HepG2 (cell line): ENCODE results near the gene FNDC3B. TPM values are rescaled to one million over a fixed set of nuclear protein-coding genes. Genes with fewer than 3 reads are reported as not detected.

Experiments
- ATAC-seq: fragments of 200-7000 bp; cut with Tn5 transposase; 3 replicates; pipeline ENCODE4 v1.9.1; 2020; ENCODE audit warnings: mild to moderate bottlenecking, moderate library complexity
- BruUV-seq: library from RNA; stranded (reverse); fragments of 400-500 nt; replicated peaks from 2 replicates; lab custom pipeline; 2021; lab: Mats Ljungman, UMichigan
- CTCF ChIA-PET: fragments of 300-600 bp; formaldehyde crosslinking; extraction: SDS; loops from one replicate; lab custom pipeline; 2021; ENCODE audit warnings: low total read pairs, inconsistent platforms, low intra/inter-chr PET ratio; lab: Yijun Ruan, JAX
- POLR2A ChIA-PET: fragments of 350-600 bp; sonication (Branson Sonifier 250); formaldehyde crosslinking; loops from one replicate; lab custom pipeline; 2020; ENCODE audit warnings: antibody characterized with exemption, inconsistent platforms; lab: Yijun Ruan, JAX
- DNase-seq: peaks from one replicate; pipeline ENCODE4 v3.0.0-alpha.2; 2015; ENCODE audit warnings: low spot score
- FAIRE-seq: peaks from 3 replicates; lab custom pipeline; 2011; peaks lifted over from hg19 to GRCh38; lab: Jason Lieb, UNC
- H2AFZ ChIP-seq: one replicate; pipeline ENCODE4 v1.6.1; 2011; ENCODE audit warnings: low read length, inconsistent platforms
- H3K27ac ChIP-seq: fragments of 300-600 bp; 3 replicates; pipeline ENCODE4 v1.8.0; 2011; ENCODE audit warnings: mixed run types, mild to moderate bottlenecking, mixed read lengths, low read length, inconsistent platforms; ENCODE audit not compliant: insufficient read depth; ENCODE audit errors: extremely low read length
- H3K27me3 ChIP-seq, 2 experiments: fragments of 200-600 bp in 1 of 2; 2 replicates in 1 of 2; 3 replicates in 1 of 2; pipeline versions ENCODE4 v1.6.0 to v1.8.0; 2011; ENCODE audit warnings: low read length in 2 of 2, mild to moderate bottlenecking in 2 of 2, moderate library complexity in 2 of 2, inconsistent platforms in 1 of 2; ENCODE audit not compliant: insufficient read depth in 2 of 2, control insufficient read depth in 1 of 2
- H3K36me3 ChIP-seq, 2 experiments: fragments of 200-600 bp in 1 of 2; replicated peaks in 1 of 2; 2 replicates in 1 of 2; 3 replicates in 1 of 2; pipeline versions ENCODE4 v1.5.1 to v1.8.0; 2011; ENCODE audit warnings: low read length in 2 of 2, inconsistent platforms in 1 of 2; ENCODE audit not compliant: insufficient read depth in 2 of 2, control insufficient read depth in 1 of 2
- H3K4me1 ChIP-seq: 2 replicates; pipeline ENCODE4 v1.5.1; 2012; ENCODE audit warnings: low read length, inconsistent platforms; ENCODE audit not compliant: insufficient read depth
- H3K4me2 ChIP-seq: 2 replicates; pipeline ENCODE4 v1.6.0; 2011; ENCODE audit warnings: low read depth, low read length, inconsistent platforms
- H3K4me3 ChIP-seq, 3 experiments: fragments of 200-600 bp in 1 of 3; sonication (generic), shearing (Covaris generic) in 1 of 3; replicated peaks in 1 of 3; 2 replicates each; pipeline ENCODE4 v1.5.1; 2011 to 2016; ENCODE audit warnings: low read length in 3 of 3, inconsistent platforms in 2 of 3, low read depth in 2 of 3, mild to moderate bottlenecking in 2 of 3, control low read depth in 1 of 3, mixed read lengths in 1 of 3; ENCODE audit not compliant: insufficient read depth in 1 of 3
- H3K79me2 ChIP-seq: one replicate; pipeline ENCODE4 v1.6.1; 2011; ENCODE audit warnings: low read length, inconsistent platforms; ENCODE audit not compliant: insufficient read depth
- H3K9ac ChIP-seq: 2 replicates; pipeline ENCODE4 v1.6.0; 2011; ENCODE audit warnings: mild to moderate bottlenecking, low read depth, low read length, inconsistent platforms; ENCODE audit not compliant: insufficient read depth
- H3K9me3 ChIP-seq: 2 replicates; pipeline ENCODE4 v1.5.1; 2012; ENCODE audit warnings: mild to moderate bottlenecking, low read length
- H4K20me1 ChIP-seq: 2 replicates; pipeline ENCODE4 v1.6.0; 2011; ENCODE audit warnings: inconsistent platforms, mild to moderate bottlenecking, low read length, moderate library complexity; ENCODE audit not compliant: insufficient read depth
- HBP1 ChIP-seq: IDR thresholded peaks from 2 replicates; pipeline ENCODE4 v1.6.1; 2016; ENCODE audit warnings: low read depth, control low read depth
- JARID2 ChIP-seq: sonication (generic); formaldehyde crosslinking; IDR thresholded peaks from 2 replicates; pipeline ENCODE4 v1.8.1; 2023; ENCODE audit warnings: missing genetic modification reagents, inconsistent platforms; ENCODE audit not compliant: insufficient replicate concordance
- KLF13 ChIP-seq: sonication (generic); formaldehyde crosslinking; IDR thresholded peaks from 2 replicates; pipeline ENCODE4 v1.4.0; 2020; ENCODE audit warnings: mild to moderate bottlenecking, missing genetic modification reagents
- PBX3 ChIP-seq: sonication (generic); formaldehyde crosslinking; IDR thresholded peaks from 2 replicates; pipeline ENCODE4 v1.8.1; 2023; ENCODE audit warnings: missing genetic modification reagents, inconsistent platforms, borderline replicate concordance
- PLSCR1 ChIP-seq: sonication (generic); formaldehyde crosslinking; IDR thresholded peaks from 2 replicates; pipeline ENCODE4 v1.5.0; 2020; ENCODE audit warnings: missing genetic modification reagents, mild to moderate bottlenecking, borderline replicate concordance
- POLR2A ChIP-seq, 2 experiments: IDR thresholded peaks; 2 replicates each; pipeline ENCODE4 v1.6.1; 2011; ENCODE audit warnings: low read depth in 2 of 2, low read length in 2 of 2, mild to moderate bottlenecking in 1 of 2, moderate library complexity in 1 of 2; ENCODE audit not compliant: insufficient read depth in 1 of 2
- TBL1XR1 ChIP-seq: fragments of 150-350 bp; IDR thresholded peaks from 2 replicates; pipeline ENCODE4 v1.6.1; 2014; ENCODE audit warnings: borderline replicate concordance, low read length; ENCODE audit not compliant: partially characterized antibody
- ZNF180 ChIP-seq: sonication (generic); formaldehyde crosslinking; IDR thresholded peaks from 2 replicates; pipeline ENCODE4 v1.4.0; 2020; ENCODE audit warnings: low read depth, missing genetic modification reagents, borderline replicate concordance
- ZNF414 ChIP-seq: sonication (generic); formaldehyde crosslinking; IDR thresholded peaks from 2 replicates; pipeline ENCODE4 v1.5.0; 2020; ENCODE audit warnings: missing genetic modification reagents
- ZNF501 ChIP-seq: sonication (generic); formaldehyde crosslinking; IDR thresholded peaks from 2 replicates; pipeline ENCODE4 v1.5.1; 2020; ENCODE audit warnings: mild to moderate bottlenecking, moderate library complexity, missing genetic modification reagents
- ZSCAN5A ChIP-seq: sonication (generic); formaldehyde crosslinking; IDR thresholded peaks from 2 replicates; pipeline ENCODE4 v1.8.0; 2022; ENCODE audit warnings: mild to moderate bottlenecking, missing genetic modification reagents, borderline replicate concordance
- WGBS: methylation state at CpG from one replicate; pipeline ENCODE4 v1.1.6; 2017; ENCODE audit warnings: low lambda C conversion rate; 5-methylcytosine and 5-hydroxymethylcytosine counted together
- in situ Hi-C: cut with HindIII; loops from 2 replicates; pipeline ENCODE4 v1.10.0; 2017; ENCODE audit warnings: low pct_unique_long_range_greater_than_20kb; ENCODE audit not compliant: extremely low pct_ligation_motif_present
- intact Hi-C: fragments of 100-400 bp; cut with micrococcal nuclease; formaldehyde crosslinking; loops from one replicate; pipeline ENCODE4 v1.10.0; 2022; ENCODE audit not compliant: unreplicated experiment
- polyA plus RNA-seq, 8 experiments: library from polyadenylated mRNA; depleted of rRNA in 3 of 8; stranded (reverse) in 7 of 8; unstranded in 1 of 8; fragments of >200 nt; fragmentation: Illumina TruSeq in 4 of 8; extraction: Trizol in 4 of 8; gene quantifications; 2 replicates each; pipeline versions ENCODE4 v1.2.1 to v1.2.3, GENCODE V29; 2011 to 2016; ENCODE audit warnings: low read depth in 4 of 8, missing spikeins in 1 of 8, mixed read lengths in 1 of 8; ENCODE audit not compliant: insufficient read depth in 1 of 8
- total RNA-seq, 5 experiments: library from RNA; depleted of rRNA; stranded (reverse); fragments of >200 nt; fragmentation: Illumina TruSeq; extraction: Trizol; gene quantifications; 2 replicates each; pipeline ENCODE4 v1.2.3, GENCODE V29; 2016; ENCODE audit warnings: low read depth in 1 of 5

Gene FNDC3B
- total and polyA plus RNA-seq, 2 of the 13 experiments (the other 11 are each of a cell fraction or from before 2014, with no cell fraction given): 74.8 to 103 TPM

- no peak for TF ChIP-seq KLF13 (CRISPR knock-in tag)
- 0 out of 4 replicates have a peak, but pooled peaks of 1 of the 2 experiments have one; percentile 11 for TF ChIP-seq POLR2A (IDR thresholded peaks at IDR 0.05; ENCODE audit: insufficient read depth in 1 of 2, low read depth in 2 of 2, low read length in 2 of 2)
- TF ChIP-seq HBP1 (CRISPR knock-in tag): no peak
Measured at GRCh38 chr3:172065527-172065926, 26.1 kb downstream of the FNDC3B start (continued).

GRCh38 chr3:172065967-172066762, 26.8 kb downstream of the FNDC3B start:
- FAIRE-seq (peak; percentile 88), ATAC-seq (peak; percentile 82), DNase-seq (peak; percentile 81)
- Histone ChIP-seq H3K4me3 (no peak overlapping the region), H3K27me3 (no peaks in the 10 kb centered on the region), H3K36me3 (peaks cover 7 to 64% of the 10 kb centered on the region in 2 experiments), H3K9ac (peak overlapping the region; percentile 9), H3K4me1 (peaks cover 100% of the 10 kb centered on the region), H2AFZ (no peak overlapping the region), H3K9me3 (no peaks in the 10 kb centered on the region), H3K79me2 (peaks cover 98% of the 10 kb centered on the region), H3K4me2 (peak overlapping the region; percentile 57), H4K20me1 (peaks cover 94% of the 10 kb centered on the region), H3K27ac (peak overlapping the region; percentile 69)
- intact Hi-C loops: loop anchor here (2.0 kb wide), 1 partner anchor 37 kb away; no protein-coding TSS in a partner anchor
- in situ Hi-C loops: no loop called here
- CTCF ChIA-PET: no interaction called here
- 22% methylated on average over 7 of the region's 7 CpGs for WGBS
- POLR2A ChIA-PET: interaction anchor here (0.9 to 3.0 kb wide), 10 partner anchors 9 to 228 kb away, joined by 3 to 19 read pairs (median 5); no protein-coding TSS in a partner anchor
- no TSS peak for BruUV-seq
- TF ChIP-seq ZSCAN5A (CRISPR knock-in tag) (0 out of 2 replicates have a peak, but pooled peaks have one; percentile 25), PBX3 (CRISPR knock-in tag) (no peak), ZNF501 (CRISPR knock-in tag) (no peak), PLSCR1 (CRISPR knock-in tag) (no peak), JARID2 (CRISPR knock-in tag) (peak; percentile 5), ZNF414 (CRISPR knock-in tag) (no peak), ZNF180 (CRISPR knock-in tag) (no peak), TBL1XR1 (no peak)
